Fibroblast of pulmonary artery (primary cell): ENCODE results near the gene QSER1.

Source experiments
- DNase-seq: peaks from one replicate; pipeline ENCODE4 v3.0.0-alpha.2; 2010; ENCODE audit warnings: low read depth
- H3K4me3 ChIP-seq: replicated peaks from 2 replicates; pipeline ENCODE4 v1.5.1; 2011; ENCODE audit warnings: low read depth, mild to moderate bottlenecking, control low read depth, low read length, moderate library complexity
- TF ChIP-seq, protein P1 (sequence below): IDR thresholded peaks from 2 replicates; pipeline ENCODE4 v1.5.1; 2011; ENCODE audit warnings: mild to moderate bottlenecking, control low read depth, low read length, inconsistent platforms; ENCODE audit errors: missing control alignments

QSER1 gene

DNA sequence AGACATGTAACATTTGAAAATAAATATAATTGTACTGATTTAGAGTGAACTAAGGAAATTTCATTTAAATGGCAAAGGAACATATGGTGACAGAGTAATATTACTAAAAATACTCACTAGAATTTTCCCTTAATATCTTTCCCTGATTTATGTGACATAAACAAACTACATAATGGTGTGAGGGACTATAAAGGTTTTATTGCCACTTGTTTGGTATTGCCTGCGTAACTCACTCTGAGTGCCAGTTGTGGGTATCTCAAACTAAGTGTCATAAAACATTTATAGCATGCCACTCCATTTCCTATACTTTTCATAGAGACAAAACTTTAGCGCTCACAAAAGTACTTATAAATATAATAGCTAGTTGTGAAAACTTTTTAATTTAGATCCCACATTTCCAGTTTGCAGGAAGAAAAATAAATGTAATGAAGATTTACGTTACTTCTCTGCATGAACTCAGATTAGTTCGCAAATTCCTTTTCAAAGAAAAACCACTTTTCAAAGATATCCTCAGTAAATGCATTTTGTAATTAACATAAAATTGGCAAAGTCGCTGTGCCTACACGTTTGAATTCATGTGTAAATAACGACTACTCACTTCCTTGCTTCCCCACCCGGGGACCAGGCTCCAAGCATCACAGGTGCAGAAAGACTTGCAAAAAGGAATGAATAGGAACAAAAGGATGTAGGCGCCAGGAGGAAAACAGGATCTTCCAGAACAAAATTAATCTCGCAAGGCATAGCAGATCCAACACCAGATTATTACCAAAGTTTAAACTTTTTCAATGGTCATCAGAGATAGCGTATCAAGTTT lies 1.6 kb upstream of the QSER1 start:
- no peak overlapping the region for H3K4me3 ChIP-seq
- TF ChIP-seq, protein P1, sequence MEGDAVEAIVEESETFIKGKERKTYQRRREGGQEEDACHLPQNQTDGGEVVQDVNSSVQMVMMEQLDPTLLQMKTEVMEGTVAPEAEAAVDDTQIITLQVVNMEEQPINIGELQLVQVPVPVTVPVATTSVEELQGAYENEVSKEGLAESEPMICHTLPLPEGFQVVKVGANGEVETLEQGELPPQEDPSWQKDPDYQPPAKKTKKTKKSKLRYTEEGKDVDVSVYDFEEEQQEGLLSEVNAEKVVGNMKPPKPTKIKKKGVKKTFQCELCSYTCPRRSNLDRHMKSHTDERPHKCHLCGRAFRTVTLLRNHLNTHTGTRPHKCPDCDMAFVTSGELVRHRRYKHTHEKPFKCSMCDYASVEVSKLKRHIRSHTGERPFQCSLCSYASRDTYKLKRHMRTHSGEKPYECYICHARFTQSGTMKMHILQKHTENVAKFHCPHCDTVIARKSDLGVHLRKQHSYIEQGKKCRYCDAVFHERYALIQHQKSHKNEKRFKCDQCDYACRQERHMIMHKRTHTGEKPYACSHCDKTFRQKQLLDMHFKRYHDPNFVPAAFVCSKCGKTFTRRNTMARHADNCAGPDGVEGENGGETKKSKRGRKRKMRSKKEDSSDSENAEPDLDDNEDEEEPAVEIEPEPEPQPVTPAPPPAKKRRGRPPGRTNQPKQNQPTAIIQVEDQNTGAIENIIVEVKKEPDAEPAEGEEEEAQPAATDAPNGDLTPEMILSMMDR, result no peak
- DNase-seq, result no peak

DNA sequence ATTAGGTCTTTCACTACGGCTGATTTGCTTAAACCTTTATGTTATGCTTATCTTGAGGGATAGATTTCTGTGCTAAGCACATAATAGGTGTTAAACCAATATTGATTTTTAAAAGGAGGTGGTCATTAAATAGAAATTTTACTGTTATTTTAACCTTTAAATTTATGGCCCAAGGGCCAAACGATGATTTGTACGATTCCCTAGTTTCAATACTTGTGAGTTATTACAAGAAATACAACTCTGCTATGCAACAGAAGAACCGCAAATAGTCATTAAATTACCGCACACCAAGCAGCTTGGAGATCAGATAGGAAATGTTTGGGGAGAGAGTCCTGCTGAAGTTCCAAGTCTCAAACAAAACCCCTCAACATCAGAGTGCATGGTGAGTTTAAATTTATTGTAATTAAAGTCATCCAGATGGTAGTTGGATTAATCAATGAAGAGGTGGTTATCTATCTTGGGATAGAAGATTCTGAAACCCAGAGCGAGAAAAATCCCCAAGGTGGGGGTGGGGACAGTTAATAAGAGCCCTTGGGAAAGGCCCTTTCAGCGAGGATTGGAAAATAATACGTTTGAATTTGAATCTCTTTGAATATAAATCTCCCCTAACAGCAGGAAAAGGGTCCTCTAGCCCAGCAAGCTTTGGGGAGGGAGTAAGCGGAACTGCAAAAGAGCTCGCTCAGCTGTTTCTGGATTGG lies 805 bp upstream of the QSER1 start:
- peak overlapping the region; percentile 86 for H3K4me3 ChIP-seq
- DNase-seq, result peak; percentile 10
- TF ChIP-seq, protein P1, result no peak

- TF ChIP-seq, protein P1, result no peak
- no peak for DNase-seq
- peak overlapping the region; percentile 86 for H3K4me3 ChIP-seq
Observed at GRCh38 chr11:32893093-32893342, 407 bp downstream of the QSER1 start.

GRCh38 chr11:32893343-32894148 lies 935 bp downstream of the QSER1 start:
- H3K4me3 ChIP-seq, result peak overlapping the region; percentile 86
- TF ChIP-seq, protein P1, result no peak

GRCh38 chr11:32894149-32894827 lies 1.7 kb downstream of the QSER1 start:
- peak; percentile 89 for DNase-seq
- H3K4me3 ChIP-seq, result peak overlapping the region; percentile 86
- TF ChIP-seq, protein P1, result no peak

More at GRCh38 chr11:32893343-32894148, 935 bp downstream of the QSER1 start:
- DNase-seq, result peak; percentile 32

DNA sequence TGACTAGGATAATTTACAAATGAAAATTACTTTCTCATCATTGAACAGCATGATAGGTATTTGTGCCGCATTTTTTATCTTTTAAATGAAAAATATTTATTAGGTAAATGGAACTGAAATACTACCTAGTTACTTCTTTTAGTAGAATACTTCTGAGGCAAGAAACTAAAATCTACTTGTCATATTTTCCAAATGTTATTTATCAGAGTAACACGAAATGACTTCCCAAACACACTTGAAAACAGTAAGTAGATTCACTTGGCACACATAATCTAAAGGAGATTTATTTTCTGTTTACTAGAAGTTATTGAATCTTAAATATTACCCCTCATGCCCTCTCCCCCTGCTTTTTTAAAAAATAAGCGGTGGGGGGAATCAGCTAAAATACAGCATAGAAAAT lies 2.3 kb downstream of the QSER1 start:
- H3K4me3 ChIP-seq, result peak overlapping the region; percentile 86

More for the DNA sequence above, 2.3 kb downstream of the QSER1 start:
- TF ChIP-seq, protein P1, result no peak
- DNase-seq, result no peak
